HEK293T (cell line): ENCODE results near the gene IL15RA.

Experiments used
- CTCF ChIA-PET: fragments of 350-600 bp; formaldehyde crosslinking; extraction: SDS; loops from one replicate; lab custom pipeline; 2021; ENCODE audit warnings: antibody characterized with exemption, inconsistent platforms; lab: Yijun Ruan, JAX
- POLR2A ChIA-PET: fragments of 350-600 bp; formaldehyde crosslinking; extraction: SDS; loops from one replicate; lab custom pipeline; 2020; ENCODE audit warnings: antibody characterized with exemption, inconsistent platforms; lab: Yijun Ruan, JAX
- DNase-seq: peaks from one replicate; pipeline ENCODE4 v3.0.0; 2012; ENCODE audit warnings: mixed read lengths; ENCODE audit errors: extremely low spot score
- ARNT ChIP-seq: fragments of 450-650 bp; IDR thresholded peaks from 2 replicates; pipeline ENCODE4 v1.6.1; 2017; ENCODE audit warnings: mild to moderate bottlenecking
- BHLHE40 ChIP-seq: fragments of 450-650 bp; IDR thresholded peaks from 2 replicates; pipeline ENCODE4 v1.6.1; 2016; ENCODE audit warnings: mild to moderate bottlenecking, moderate library complexity, borderline replicate concordance
- CTBP1 ChIP-seq: fragments of 450-650 bp; IDR thresholded peaks from 2 replicates; pipeline ENCODE4 v1.6.1; 2016; ENCODE audit warnings: borderline replicate concordance
- ELF4 ChIP-seq: fragments of 450-650 bp; IDR thresholded peaks from 2 replicates; pipeline ENCODE4 v1.6.1; 2017; ENCODE audit warnings: antibody characterized with exemption
- FOXA1 ChIP-seq: fragments of 450-650 bp; IDR thresholded peaks from 2 replicates; pipeline ENCODE4 v1.6.1; 2016; ENCODE audit warnings: mild to moderate bottlenecking
- FOXK2 ChIP-seq: fragments of 450-650 bp; IDR thresholded peaks from 2 replicates; pipeline ENCODE4 v1.6.1; 2016; ENCODE audit warnings: mild to moderate bottlenecking
- FOXM1 ChIP-seq: fragments of 450-650 bp; IDR thresholded peaks from 2 replicates; pipeline ENCODE4 v1.6.1; 2017; ENCODE audit warnings: mild to moderate bottlenecking, borderline replicate concordance
- HDGF ChIP-seq: fragments of 450-650 bp; IDR thresholded peaks from 2 replicates; pipeline ENCODE4 v1.6.1; 2017; ENCODE audit warnings: antibody characterized with exemption, borderline replicate concordance
- L3MBTL2 ChIP-seq: fragments of 450-650 bp; conservative IDR thresholded peaks from 2 replicates; pipeline ENCODE4 v1.6.1; 2016; ENCODE audit warnings: mild to moderate bottlenecking
- LEF1 ChIP-seq: fragments of 450-650 bp; IDR thresholded peaks from 2 replicates; pipeline ENCODE4 v1.6.1; 2017; ENCODE audit warnings: mild to moderate bottlenecking, borderline replicate concordance
- NFRKB ChIP-seq: fragments of 450-650 bp; IDR thresholded peaks from 2 replicates; pipeline ENCODE4 v1.6.1; 2016; ENCODE audit warnings: mild to moderate bottlenecking, moderate library complexity
- PKNOX1 ChIP-seq: fragments of 450-650 bp; IDR thresholded peaks from 2 replicates; pipeline ENCODE4 v1.6.1; 2016
- SP1 ChIP-seq: fragments of 450-650 bp; IDR thresholded peaks from 2 replicates; pipeline ENCODE4 v1.6.1; 2017
- SUZ12 ChIP-seq: fragments of 450-650 bp; IDR thresholded peaks from 2 replicates; pipeline ENCODE4 v1.6.1; 2016; ENCODE audit warnings: mild to moderate bottlenecking
- TARDBP ChIP-seq: fragments of 450-650 bp; IDR thresholded peaks from 2 replicates; pipeline ENCODE4 v1.6.1; 2016
- ZNF384 ChIP-seq: fragments of 450-650 bp; IDR thresholded peaks from 2 replicates; pipeline ENCODE4 v1.6.1; 2016

Gene IL15RA

GRCh38 chr10:5945190-5945509, 32.2 kb downstream of the IL15RA start:
- POLR2A ChIA-PET: no interaction called here
- CTCF ChIA-PET: no interaction called here

GRCh38 chr10:5944389-5945189, 32.8 kb downstream of the IL15RA start:
- CTCF ChIA-PET: no interaction called here
- POLR2A ChIA-PET: interaction anchor here (0.6 to 0.8 kb wide), 2 partner anchors 117 to 145 kb away, joined by 3 read pairs; no protein-coding TSS in a partner anchor
- DNase-seq: no peak
- TF ChIP-seq NFRKB: no peak
- no peak for TF ChIP-seq FOXK2
- TF ChIP-seq FOXM1: no peak
- no peak for TF ChIP-seq TARDBP
- TF ChIP-seq HDGF: no peak
- TF ChIP-seq FOXA1: no peak
- no peak for TF ChIP-seq SUZ12
- no peak for TF ChIP-seq ARNT
- TF ChIP-seq PKNOX1: no peak
- TF ChIP-seq LEF1: no peak

More at GRCh38 chr10:5945190-5945509, 32.2 kb downstream of the IL15RA start:
- DNase-seq: no peak
- TF ChIP-seq FOXA1: no peak
- TF ChIP-seq SUZ12: no peak
- TF ChIP-seq ARNT: no peak
- TF ChIP-seq NFRKB: no peak
- no peak for TF ChIP-seq BHLHE40
- no peak for TF ChIP-seq PKNOX1
- no peak for TF ChIP-seq SP1
- TF ChIP-seq HDGF: no peak
- no peak for TF ChIP-seq ELF4
- TF ChIP-seq TARDBP: no peak
- TF ChIP-seq LEF1: no peak
- TF ChIP-seq L3MBTL2: no peak
- no peak for TF ChIP-seq CTBP1
- no peak for TF ChIP-seq FOXM1
- TF ChIP-seq FOXK2: no peak
- TF ChIP-seq ZNF384: no peak

- ChIA-PET POLR2A (no interaction called here), CTCF (no interaction called here)
- TF ChIP-seq L3MBTL2 (no peak), PKNOX1 (no peak), FOXK2 (no peak), ARNT (no peak), LEF1 (no peak), ELF4 (no peak), NFRKB (no peak), FOXA1 (no peak), TARDBP (no peak), FOXM1 (no peak), HDGF (no peak), SUZ12 (no peak), ZNF384 (no peak), CTBP1 (no peak), BHLHE40 (no peak), SP1 (no peak)
- no peak for DNase-seq
These were observed 33.8 kb downstream of the IL15RA start for GRCh38 chr10:5943536-5943935.

- no peak for TF ChIP-seq FOXA1
- TF ChIP-seq FOXK2: no peak
- no peak for TF ChIP-seq FOXM1
- TF ChIP-seq SP1: no peak
- TF ChIP-seq PKNOX1: no peak
- TF ChIP-seq L3MBTL2: no peak
- no peak for TF ChIP-seq ARNT
- no peak for TF ChIP-seq HDGF
- no peak for TF ChIP-seq SUZ12
- no peak for TF ChIP-seq CTBP1
- ChIA-PET POLR2A (no interaction called here), CTCF (no interaction called here)
- no peak for DNase-seq
These were observed 34.9 kb downstream of the IL15RA start for GRCh38 chr10:5942474-5942873.

GRCh38 chr10:5942001-5942400, 35.3 kb downstream of the IL15RA start:
- POLR2A ChIA-PET: no interaction called here
- CTCF ChIA-PET: interaction anchor here (0.5 kb wide), 1 partner anchor 15 kb away, joined by 4 read pairs; no protein-coding TSS in a partner anchor
- DNase-seq: no peak
- TF ChIP-seq SUZ12 (no peak), ZNF384 (no peak), HDGF (no peak), SP1 (no peak), L3MBTL2 (no peak), CTBP1 (no peak), TARDBP (no peak), NFRKB (no peak), BHLHE40 (no peak), ELF4 (no peak), FOXM1 (no peak), FOXA1 (no peak), PKNOX1 (no peak), ARNT (no peak), FOXK2 (no peak), LEF1 (no peak)
